ENCODE results near the gene PLA2G2D. TPM values are rescaled to one million over a fixed set of nuclear protein-coding genes. Genes with fewer than 3 reads are reported as not detected.

Gene PLA2G2D
- total and polyA plus RNA-seq, 2 donors (not counting 1 experiment from before 2014, with no cell fraction given) = not detected

- no peak overlapping the region for H3K9ac ChIP-seq (ENCODE audit: insufficient read depth, low read length)
Observed at GRCh38 chr1:20141466-20141865, 22.1 kb upstream of the PLA2G2D start.

GRCh38 chr1:20141001-20141400, 21.7 kb upstream of the PLA2G2D start:
- Histone ChIP-seq H3K27me3 (ENCODE audit: control insufficient read depth, insufficient read depth, low read length) (peaks cover 8% of the 10 kb centered on the region), H3K9ac (ENCODE audit: insufficient read depth, low read length) (no peak overlapping the region), H2AFZ (ENCODE audit: low read length) (no peak overlapping the region), H4K20me1 (ENCODE audit: control insufficient read depth, extremely low read depth, insufficient read depth, low read length) (no peaks in the 10 kb centered on the region), H3K36me3 (ENCODE audit: control insufficient read depth, insufficient read depth, low read length) (no peaks in the 10 kb centered on the region), H3K4me1 (ENCODE audit: control insufficient read depth, extremely low read depth, insufficient read depth, low read length) (no peaks in the 10 kb centered on the region), H3K9me3 (ENCODE audit: control insufficient read depth, insufficient read depth, low read depth, low read length) (no peaks in the 10 kb centered on the region), H3K4me2 (ENCODE audit: extremely low read depth, insufficient read depth, low read length) (no peak overlapping the region), H3K27ac (ENCODE audit: insufficient read depth, low read length) (no peak overlapping the region), H3K79me2 (ENCODE audit: control insufficient read depth, insufficient read depth, low read length) (no peaks in the 10 kb centered on the region), H3K4me3 (replicated peaks in 1 of 4; ENCODE audit: control extremely low read depth in 1 of 4, insufficient read depth in 1 of 4, low read depth in 3 of 4, low read length in 4 of 4) (no peak overlapping the region)
- DNase-seq (ENCODE audit: low read depth in 2 of 2) = no peak
- TF ChIP-seq EZH2 (IDR thresholded peaks at IDR 0.05; ENCODE audit: low read length, missing control alignments) (no peak), CTCF (conservative IDR thresholded peaks at IDR 0.05 in 1 of 2, IDR thresholded peaks at IDR 0.05 in 1 of 2; ENCODE audit: low read depth in 1 of 2, low read length in 2 of 2) (no peak)

More at GRCh38 chr1:20141466-20141865, 22.1 kb upstream of the PLA2G2D start:
- no peaks in the 10 kb centered on the region for H3K9me3 ChIP-seq (ENCODE audit: control insufficient read depth, insufficient read depth, low read depth, low read length)
- no peak overlapping the region for H3K4me2 ChIP-seq (ENCODE audit: extremely low read depth, insufficient read depth, low read length)
- no peaks in the 10 kb centered on the region for H4K20me1 ChIP-seq (ENCODE audit: control insufficient read depth, extremely low read depth, insufficient read depth, low read length)
- H3K27ac ChIP-seq (ENCODE audit: insufficient read depth, low read length) = no peak overlapping the region
- peaks cover 8% of the 10 kb centered on the region for H3K27me3 ChIP-seq (ENCODE audit: control insufficient read depth, insufficient read depth, low read length)
- H3K4me1 ChIP-seq (ENCODE audit: control insufficient read depth, extremely low read depth, insufficient read depth, low read length) = no peaks in the 10 kb centered on the region
- no peaks in the 10 kb centered on the region for H3K36me3 ChIP-seq (ENCODE audit: control insufficient read depth, insufficient read depth, low read length)
- no peak overlapping the region for H3K4me3 ChIP-seq (replicated peaks in 1 of 4; ENCODE audit: control extremely low read depth in 1 of 4, insufficient read depth in 1 of 4, low read depth in 3 of 4, low read length in 4 of 4)
- DNase-seq (ENCODE audit: low read depth in 2 of 2) = no peak
- H2AFZ ChIP-seq (ENCODE audit: low read length) = no peak overlapping the region
- TF ChIP-seq CTCF (conservative IDR thresholded peaks at IDR 0.05 in 1 of 2, IDR thresholded peaks at IDR 0.05 in 1 of 2; ENCODE audit: low read depth in 1 of 2, low read length in 2 of 2) = no peak
- TF ChIP-seq EZH2 (IDR thresholded peaks at IDR 0.05; ENCODE audit: low read length, missing control alignments) = no peak
- H3K79me2 ChIP-seq (ENCODE audit: control insufficient read depth, insufficient read depth, low read length) = no peaks in the 10 kb centered on the region

GRCh38 chr1:20139776-20140612, 20.7 kb upstream of the PLA2G2D start:
- TF ChIP-seq CTCF (conservative IDR thresholded peaks at IDR 0.05 in 1 of 2, IDR thresholded peaks at IDR 0.05 in 1 of 2; ENCODE audit: low read depth in 1 of 2, low read length in 2 of 2) = no peak
- TF ChIP-seq EZH2 (IDR thresholded peaks at IDR 0.05; ENCODE audit: low read length, missing control alignments) = no peak
- Histone ChIP-seq H3K9me3 (ENCODE audit: control insufficient read depth, insufficient read depth, low read depth, low read length) (no peaks in the 10 kb centered on the region), H3K27me3 (ENCODE audit: control insufficient read depth, insufficient read depth, low read length) (peaks cover 8% of the 10 kb centered on the region), H3K9ac (ENCODE audit: insufficient read depth, low read length) (no peak overlapping the region), H3K4me2 (ENCODE audit: extremely low read depth, insufficient read depth, low read length) (no peak overlapping the region), H4K20me1 (ENCODE audit: control insufficient read depth, extremely low read depth, insufficient read depth, low read length) (no peaks in the 10 kb centered on the region), H3K4me1 (ENCODE audit: control insufficient read depth, extremely low read depth, insufficient read depth, low read length) (no peaks in the 10 kb centered on the region), H3K4me3 (replicated peaks in 1 of 4; ENCODE audit: control extremely low read depth in 1 of 4, insufficient read depth in 1 of 4, low read depth in 3 of 4, low read length in 4 of 4) (no peak overlapping the region), H3K36me3 (ENCODE audit: control insufficient read depth, insufficient read depth, low read length) (no peaks in the 10 kb centered on the region), H3K79me2 (ENCODE audit: control insufficient read depth, insufficient read depth, low read length) (no peaks in the 10 kb centered on the region), H3K27ac (ENCODE audit: insufficient read depth, low read length) (no peak overlapping the region), H2AFZ (ENCODE audit: low read length) (no peak overlapping the region)
- DNase-seq (ENCODE audit: low read depth in 2 of 2) = no peak
